ENCODE measurements around the gene FOXD2.

Gene FOXD2

GRCh38 chr1:47437447-47438164 lies at the start of gene FOXD2:
Gene FOXD2 (plus strand): TSS chr1:47438044. CDS start chr1:47438136, 92 bp downstream.
- peak; percentile 82 for ATAC-seq
- no peak for TF ChIP-seq TCF4 (CRISPR knock-in tag; IDR thresholded peaks at IDR 0.05; ENCODE audit: borderline replicate concordance)
- no peak for TF ChIP-seq SNAI2 (CRISPR knock-in tag; IDR thresholded peaks at IDR 0.05)
- no peak for TF ChIP-seq ZC3H10 (CRISPR knock-in tag; IDR thresholded peaks at IDR 0.05)
- no peak for TF ChIP-seq ISL1 (CRISPR knock-in tag; IDR thresholded peaks at IDR 0.05)
- no peak for TF ChIP-seq ZFP3 (CRISPR knock-in tag; IDR thresholded peaks at IDR 0.05)
- no peak for TF ChIP-seq GLIS3 (CRISPR knock-in tag; IDR thresholded peaks at IDR 0.05)
- TF ChIP-seq OSR1 (CRISPR knock-in tag; IDR thresholded peaks at IDR 0.05), result no peak
- no peak for TF ChIP-seq ZFP30 (CRISPR knock-in tag; IDR thresholded peaks at IDR 0.05)
- no peak for TF ChIP-seq RARB (CRISPR knock-in tag; IDR thresholded peaks at IDR 0.05)
- no peak for TF ChIP-seq CSRNP3 (CRISPR knock-in tag; IDR thresholded peaks at IDR 0.05)
- no peak for TF ChIP-seq TSHZ2 (CRISPR knock-in tag; IDR thresholded peaks at IDR 0.05)
- no peak for TF ChIP-seq ARNTL (CRISPR knock-in tag; IDR thresholded peaks at IDR 0.05; ENCODE audit: borderline replicate concordance, low read depth)
- TF ChIP-seq CREB5 (CRISPR knock-in tag; IDR thresholded peaks at IDR 0.05; ENCODE audit: low read depth), result no peak
- TF ChIP-seq CSDC2 (CRISPR knock-in tag; IDR thresholded peaks at IDR 0.05), result no peak
- no peak for TF ChIP-seq ZNF8 (CRISPR knock-in tag; IDR thresholded peaks at IDR 0.05)
- TF ChIP-seq ESRRG (CRISPR knock-in tag; IDR thresholded peaks at IDR 0.05), result no peak
- no peak for TF ChIP-seq BACH2 (CRISPR knock-in tag; IDR thresholded peaks at IDR 0.05; ENCODE audit: borderline replicate concordance)
- TF ChIP-seq ZNF565 (CRISPR knock-in tag; conservative IDR thresholded peaks at IDR 0.05; ENCODE audit: low read depth), result no peak

GRCh38 chr1:47388891-47389238 lies 49.0 kb upstream of the FOXD2 start:
- no peak for TF ChIP-seq ZFP30 (CRISPR knock-in tag; IDR thresholded peaks at IDR 0.05)
- TF ChIP-seq OSR1 (CRISPR knock-in tag; IDR thresholded peaks at IDR 0.05), result no peak
- TF ChIP-seq PPARA (CRISPR knock-in tag; IDR thresholded peaks at IDR 0.05; ENCODE audit: borderline replicate concordance), result no peak
- TF ChIP-seq TCF4 (CRISPR knock-in tag; IDR thresholded peaks at IDR 0.05; ENCODE audit: borderline replicate concordance), result no peak
- no peak for TF ChIP-seq POU6F1 (CRISPR knock-in tag; IDR thresholded peaks at IDR 0.05; ENCODE audit: borderline replicate concordance, low read depth)
- no peak for TF ChIP-seq ZC3H10 (CRISPR knock-in tag; IDR thresholded peaks at IDR 0.05)
- TF ChIP-seq TOX (CRISPR knock-in tag; IDR thresholded peaks at IDR 0.05; ENCODE audit: borderline replicate concordance), result no peak
- TF ChIP-seq ARNTL (CRISPR knock-in tag; IDR thresholded peaks at IDR 0.05; ENCODE audit: borderline replicate concordance, low read depth), result no peak
- no peak for TF ChIP-seq ZNF70 (CRISPR knock-in tag; IDR thresholded peaks at IDR 0.05)
- no peak for TF ChIP-seq GLIS3 (CRISPR knock-in tag; IDR thresholded peaks at IDR 0.05)
- TF ChIP-seq PATZ1 (CRISPR knock-in tag; IDR thresholded peaks at IDR 0.05; ENCODE audit: borderline replicate concordance), result no peak
- no peak for TF ChIP-seq TSHZ2 (CRISPR knock-in tag; IDR thresholded peaks at IDR 0.05)
- TF ChIP-seq RARB (CRISPR knock-in tag; IDR thresholded peaks at IDR 0.05), result no peak
- peak; percentile 95 for ATAC-seq

All from SK-N-SH treated with all-trans-retinoic acid at 6 μM for 48 hours (cell line).